ENCODE results near the gene DOLPP1.

DOLPP1 gene

DNA sequence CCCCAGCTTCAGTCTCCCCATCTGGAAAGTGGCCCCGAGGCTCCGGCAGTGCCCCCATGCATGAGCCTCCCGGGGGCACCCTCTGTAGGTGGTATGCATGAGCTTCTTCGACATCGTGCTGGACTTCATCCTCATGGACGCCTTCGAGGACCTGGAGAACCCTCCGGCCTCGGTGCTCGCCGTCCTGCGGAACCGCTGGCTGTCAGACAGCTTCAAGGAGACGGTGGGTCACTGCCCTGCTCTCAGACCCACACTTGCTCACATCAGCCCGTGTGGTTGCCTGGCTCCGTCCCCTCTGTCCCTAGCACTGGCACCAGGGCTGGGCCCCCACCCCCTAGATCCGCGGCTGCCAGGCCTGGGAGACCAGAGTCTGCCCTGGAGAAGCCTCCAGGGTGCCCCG is 12.8 kb upstream of the DOLPP1 start:
- DNase-seq = no peak

DNA sequence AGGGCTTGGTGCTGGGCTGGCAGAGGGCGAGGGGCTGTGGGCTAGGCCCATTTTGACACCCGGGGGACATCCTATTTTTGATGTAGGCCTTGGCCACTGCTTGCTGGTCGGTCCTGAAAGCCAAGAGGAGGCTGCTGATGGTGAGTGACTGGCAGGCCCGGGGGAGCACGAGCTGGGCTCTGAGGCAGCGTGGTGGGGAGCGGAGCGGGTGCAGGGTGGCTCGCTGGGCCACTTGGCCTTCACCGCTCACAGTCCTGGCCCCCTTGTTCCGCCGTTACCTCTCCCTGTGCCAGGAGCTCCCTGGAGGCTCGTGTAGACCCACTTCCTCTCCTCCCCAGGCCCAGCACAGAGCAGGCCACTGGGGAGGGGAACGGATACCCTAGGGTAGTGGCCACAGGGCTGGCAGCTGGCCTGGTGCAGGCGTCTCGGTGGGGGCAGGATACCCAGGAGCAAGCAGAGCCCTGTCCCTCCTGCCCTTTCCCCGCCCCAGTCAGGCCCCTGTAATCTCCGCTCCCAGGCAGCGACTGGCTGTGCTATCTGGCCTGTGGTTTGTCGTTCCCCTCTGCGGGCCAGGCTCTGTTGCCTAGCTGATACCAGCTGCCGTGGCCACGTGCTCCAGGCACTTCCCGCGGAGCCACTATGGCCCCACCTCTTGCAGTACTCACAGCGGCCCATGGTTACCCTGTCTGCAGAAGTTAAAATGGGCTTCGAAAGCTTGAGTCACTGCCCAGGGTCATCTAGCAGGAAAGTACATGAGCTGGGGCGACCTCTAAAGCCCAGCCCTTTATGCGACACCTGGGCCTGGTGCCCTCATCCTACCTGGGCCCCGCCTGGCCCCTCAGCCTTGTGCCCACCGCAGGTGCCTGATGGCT is 11.7 kb upstream of the DOLPP1 start:
- DNase-seq = peak; percentile 53

DNA sequence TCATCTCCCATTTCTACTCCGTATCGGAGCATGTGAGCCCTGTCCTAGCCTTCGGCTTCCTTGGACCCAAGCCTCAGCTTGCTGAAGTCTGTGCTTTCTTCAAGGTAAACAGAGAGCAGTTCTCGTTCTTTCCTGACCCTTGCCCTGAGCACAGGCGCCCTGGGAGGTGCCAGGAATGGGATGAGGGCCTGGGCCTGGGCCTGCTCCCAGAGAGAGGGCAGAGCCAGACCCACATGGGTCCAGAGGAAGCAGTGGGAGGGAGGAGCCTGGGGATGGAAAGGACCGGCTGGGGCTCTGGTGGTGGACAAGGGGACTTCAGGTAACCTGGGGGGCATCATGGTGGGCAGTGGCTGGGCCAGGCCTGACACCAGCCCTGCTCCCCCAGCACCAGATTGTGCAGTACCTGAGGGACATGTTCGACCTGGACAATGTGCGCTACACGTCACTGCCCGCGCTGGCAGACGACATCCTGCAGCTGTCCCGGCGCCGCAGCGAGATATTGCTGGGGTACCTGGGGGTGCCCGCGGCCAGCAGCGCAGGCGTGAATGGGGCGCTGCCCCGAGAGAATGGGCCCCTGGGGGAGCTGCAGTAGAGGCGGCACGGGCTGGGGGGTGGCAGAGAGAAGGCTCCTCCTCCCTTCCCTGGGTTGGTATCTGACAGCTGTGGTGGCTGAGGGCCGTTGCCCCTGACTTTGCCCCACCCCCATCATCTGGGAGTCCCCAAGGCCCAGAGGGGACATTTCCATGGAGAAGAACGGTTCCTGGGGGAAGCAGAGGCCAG is 10.9 kb upstream of the DOLPP1 start:
- DNase-seq = no peak

- DNase-seq = no peak
Measured at GRCh38 chr9:129070696-129071525, 10.0 kb upstream of the DOLPP1 start.

GRCh38 chr9:129071526-129072126 is 9.3 kb upstream of the DOLPP1 start:
- DNase-seq = no peak

GRCh38 chr9:129072171-129072570 is 8.7 kb upstream of the DOLPP1 start:
- no peak for DNase-seq

DNA sequence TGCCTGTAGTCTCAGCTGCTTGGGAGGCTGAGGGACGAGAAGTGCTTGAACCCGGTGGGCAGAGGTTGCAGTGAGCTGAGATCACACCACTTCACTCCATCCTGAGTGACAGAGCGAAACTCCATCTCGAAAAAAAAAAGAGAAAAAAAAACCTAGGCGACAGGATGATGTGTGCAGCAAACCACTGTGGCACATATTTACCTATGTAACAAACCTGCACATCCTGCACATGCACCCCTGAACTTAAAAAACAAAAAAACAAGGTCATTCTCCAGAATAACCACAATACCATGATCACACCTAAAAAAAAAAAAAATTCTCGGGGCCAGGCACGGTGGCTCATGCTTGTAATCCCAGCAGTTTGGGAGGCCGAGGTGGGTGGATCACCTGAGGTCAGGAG is 7.5 kb upstream of the DOLPP1 start:
- no peak for DNase-seq

DNA sequence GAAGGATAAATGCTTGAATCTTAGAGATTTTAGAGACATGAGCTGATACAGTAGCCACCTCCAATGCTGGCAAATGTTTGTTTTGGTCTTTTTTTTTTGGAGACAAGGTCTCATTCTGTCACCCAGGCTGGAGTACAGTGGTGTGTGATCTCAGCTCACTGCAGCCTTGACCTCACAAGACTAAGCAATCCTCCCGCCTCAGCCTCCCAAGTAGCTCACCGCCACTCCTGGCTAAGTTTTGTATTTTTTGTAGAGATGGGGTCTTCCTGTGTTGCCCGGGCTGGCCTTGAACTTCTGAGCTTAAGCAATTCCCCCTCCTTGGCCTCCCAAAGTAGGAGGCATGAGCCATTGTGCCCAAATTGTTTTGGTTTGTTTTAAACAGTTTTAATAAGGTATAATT is 6.8 kb upstream of the DOLPP1 start:
- DNase-seq = no peak

DNA sequence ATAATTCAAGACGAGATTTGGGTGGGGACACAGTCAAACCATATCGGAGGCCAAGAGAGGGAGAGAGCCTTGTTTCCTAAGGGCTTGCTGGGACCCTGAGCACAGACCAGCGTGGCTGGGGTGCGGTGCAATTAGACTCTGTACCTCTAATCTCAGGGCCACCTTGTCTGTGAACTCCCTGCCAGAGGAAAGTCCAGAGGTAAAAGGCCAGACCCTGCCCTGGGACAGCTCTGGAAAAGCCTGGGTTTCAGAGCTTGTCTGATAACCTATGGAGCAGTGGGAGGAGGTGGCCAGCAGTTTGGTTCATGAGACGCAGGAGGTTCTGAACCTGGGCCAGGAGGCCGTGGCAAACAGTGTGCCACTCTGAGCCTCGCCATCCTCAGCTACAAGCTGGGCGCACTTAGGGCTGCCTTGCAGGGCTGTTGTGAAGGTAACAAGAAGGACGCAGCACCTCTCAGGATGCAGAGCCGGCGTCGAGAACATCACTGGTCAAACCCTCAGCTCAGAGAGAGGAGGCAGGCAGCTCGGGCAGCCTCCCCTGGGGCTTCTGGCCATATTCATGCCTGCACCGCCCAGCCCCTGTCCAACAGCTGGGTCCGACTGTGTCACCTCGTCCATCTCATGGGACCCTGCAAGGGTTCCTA is 4.8 kb upstream of the DOLPP1 start:
- DNase-seq = no peak

- no peak for DNase-seq
Measured at GRCh38 chr9:129076640-129077037, 4.3 kb upstream of the DOLPP1 start.

- no peak for DNase-seq
Measured at GRCh38 chr9:129077236-129077635, 3.7 kb upstream of the DOLPP1 start.

DNA sequence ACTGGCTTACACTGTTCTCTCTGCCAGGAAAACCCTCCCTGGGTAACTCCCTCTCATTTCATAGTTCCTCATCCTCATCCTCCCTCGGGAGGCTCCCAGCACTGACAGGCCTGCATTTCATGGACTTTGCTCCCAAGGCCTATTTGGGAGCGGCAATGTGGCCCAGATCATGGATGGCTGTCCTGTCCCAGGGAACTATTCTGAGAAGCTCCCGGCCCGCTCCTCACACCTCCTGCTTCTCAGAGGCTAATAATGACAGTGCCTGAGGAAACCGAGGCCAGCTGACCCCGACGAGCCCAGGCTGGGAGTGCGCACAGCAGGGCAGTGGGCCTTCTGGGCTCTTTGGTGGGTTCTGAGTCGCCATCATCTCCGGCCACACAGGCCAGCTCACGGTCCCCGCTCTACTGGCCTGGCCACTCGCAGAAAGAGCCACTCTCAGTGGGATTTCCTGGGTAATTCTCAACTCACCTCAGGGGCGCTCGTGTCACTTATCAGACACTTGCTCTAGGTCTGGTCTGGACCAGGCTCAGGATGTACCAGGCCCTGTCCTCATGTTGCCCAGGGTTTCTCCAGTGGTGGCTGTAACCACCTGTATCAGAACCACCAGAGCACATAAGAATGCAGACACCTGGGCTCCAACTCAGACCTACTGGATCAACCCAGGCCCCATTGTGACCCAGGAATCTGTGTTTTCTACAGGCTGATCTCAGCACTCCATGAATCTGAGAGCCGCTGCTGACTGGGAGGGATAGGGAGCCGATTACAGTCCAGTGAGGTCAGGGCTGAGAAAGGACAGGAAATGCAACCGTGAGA is 2.0 kb upstream of the DOLPP1 start:
- DNase-seq = no peak

GRCh38 chr9:129079829-129080228 is 1.1 kb upstream of the DOLPP1 start:
- no peak for DNase-seq

DNA sequence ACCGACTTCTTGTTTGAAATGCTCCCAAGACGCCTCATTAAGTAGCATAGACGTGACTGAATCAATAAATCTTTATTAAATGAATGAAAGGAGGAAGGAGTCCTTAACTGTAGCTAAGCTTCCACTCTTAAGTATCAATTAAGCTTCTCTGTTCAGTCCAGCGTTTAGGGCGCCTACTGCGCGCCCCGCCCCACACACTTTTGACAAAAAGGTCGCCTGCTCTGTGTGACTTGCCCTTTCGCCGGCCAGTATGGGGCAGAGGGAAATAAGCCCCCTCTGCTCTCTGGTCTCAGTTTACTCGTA is 662 bp upstream of the DOLPP1 start:
- DNase-seq = no peak

DNA sequence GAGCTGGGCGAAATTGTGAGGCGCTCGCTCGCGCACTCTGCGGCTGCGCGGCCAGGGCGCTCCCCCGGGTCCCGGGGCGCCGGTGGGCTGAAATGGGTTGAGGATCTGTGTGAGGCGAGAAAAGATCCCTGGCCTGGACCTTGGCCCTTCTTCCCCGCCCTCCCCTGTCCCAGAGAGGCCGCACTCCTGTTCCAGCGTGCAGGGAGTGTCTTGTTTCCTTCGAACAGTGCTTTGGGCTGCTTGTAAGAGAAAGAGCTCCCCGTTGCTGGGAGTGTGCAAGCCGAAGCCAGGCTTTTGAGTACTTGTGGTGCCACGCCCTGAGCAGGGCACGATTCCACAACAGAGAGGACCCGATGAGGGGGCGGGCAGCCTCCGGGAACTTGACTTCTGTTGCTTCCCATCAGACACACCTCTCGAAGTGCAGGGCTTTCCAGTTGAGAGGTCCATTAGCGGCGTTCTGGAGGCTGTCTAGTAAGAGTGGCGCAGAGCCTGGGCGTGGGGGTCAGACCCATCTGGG is 535 bp downstream of the DOLPP1 start:
- DNase-seq = no peak

GRCh38 chr9:129084087-129084486 is 3.2 kb downstream of the DOLPP1 start:
- no peak for DNase-seq

DNA sequence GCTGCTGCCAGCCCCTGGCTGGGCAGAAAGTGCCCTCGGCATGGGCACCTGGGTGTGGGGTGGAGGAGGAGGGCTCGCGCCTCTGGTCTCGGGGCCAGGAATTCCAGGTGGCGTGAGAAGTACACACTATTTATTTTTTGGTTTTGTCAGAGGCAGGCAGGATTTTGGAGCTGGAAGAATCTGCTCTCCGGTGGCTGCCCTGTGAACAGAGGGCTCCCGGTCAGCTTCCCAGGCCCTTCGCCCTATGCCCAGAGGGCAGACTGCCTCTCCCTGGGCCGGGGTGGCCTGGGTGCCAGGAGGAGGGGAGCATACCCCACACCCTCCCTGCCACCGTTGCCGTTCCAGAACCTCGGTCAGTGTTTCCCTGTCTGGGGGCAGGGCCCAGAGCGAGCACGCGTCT is 8.3 kb downstream of the DOLPP1 start:
- DNase-seq = no peak

DNA sequence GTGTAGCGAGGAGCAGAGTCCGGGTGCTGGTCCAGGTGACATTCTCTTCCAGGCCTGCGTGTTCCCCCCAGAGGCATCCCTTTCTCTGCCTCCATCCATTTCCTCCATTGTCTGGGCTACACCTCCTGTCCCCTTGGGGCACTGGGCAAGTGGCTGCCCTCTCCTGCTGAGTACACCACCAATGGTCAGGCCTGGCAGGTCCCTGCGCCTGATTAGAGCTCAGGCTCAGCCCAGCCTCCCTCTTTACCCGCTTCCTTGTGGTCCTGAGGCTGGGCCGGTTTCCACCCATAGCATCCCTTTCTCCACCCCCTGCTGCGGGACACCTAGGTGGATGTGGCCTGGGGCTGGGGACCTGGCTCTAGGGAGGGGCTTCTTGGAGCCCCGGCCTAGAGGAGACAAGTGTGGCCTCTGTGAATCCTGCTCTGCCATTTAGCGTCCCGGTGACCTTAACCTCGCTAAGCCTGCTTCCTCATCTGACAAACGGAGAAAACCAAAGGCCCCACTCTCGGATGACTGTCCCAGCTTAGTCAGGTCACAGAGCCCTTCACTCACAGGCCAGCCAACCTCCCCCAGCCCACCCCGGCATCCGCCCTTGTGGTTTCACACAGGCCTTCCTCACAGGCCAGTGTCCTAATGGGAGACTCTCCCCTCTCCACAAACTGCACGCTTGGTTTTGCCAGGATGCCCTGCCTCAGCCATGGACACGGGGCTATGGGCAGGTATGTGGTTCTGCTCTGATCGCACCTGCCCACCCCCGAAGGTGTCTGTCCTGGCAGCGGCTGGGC is 12.9 kb downstream of the DOLPP1 start:
- no peak for DNase-seq

GRCh38 chr9:129094387-129095169 is 13.7 kb downstream of the DOLPP1 start:
- no peak for DNase-seq

DNA sequence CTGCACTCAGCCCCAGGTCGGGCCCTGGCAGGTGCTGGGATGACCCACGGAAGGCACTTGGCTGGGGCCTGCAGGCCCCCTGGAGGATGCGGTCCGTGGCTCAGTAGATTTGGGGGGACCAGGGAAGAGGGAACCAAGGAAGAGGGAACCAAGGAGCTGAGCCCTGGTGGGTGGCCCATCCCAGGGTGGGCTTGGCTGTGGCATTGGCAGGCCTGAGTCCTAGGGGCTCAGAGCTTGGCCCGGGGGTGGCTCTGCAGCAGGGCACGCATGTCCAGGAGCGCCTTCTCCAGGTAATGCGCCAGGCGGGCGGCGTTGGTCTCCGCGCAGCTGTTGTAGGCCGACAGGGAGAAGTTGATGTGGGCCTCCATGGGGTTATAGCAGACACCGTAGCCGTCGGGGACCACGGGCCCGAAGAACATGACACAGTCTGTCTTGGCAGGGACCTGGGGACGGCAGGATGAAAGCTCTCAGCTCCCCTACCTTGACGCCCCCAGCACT is 14.3 kb downstream of the DOLPP1 start:
- DNase-seq = no peak

Measured in activated CD8-positive, alpha-beta memory T cell treated with anti-CD3 and anti-CD28 coated beads, Interleukin-2, amount 50 U/mL, for 4 hours (primary cell).